ENCODE measurements around the gene FAM171A2. TPM values are rescaled to one million over a fixed set of nuclear protein-coding genes. Genes with fewer than 3 reads are reported as not detected.
"Not testable (repeated sequence)": the region's sequence is repeated elsewhere in the genome, so short reads cannot be mapped to it uniquely, and the experiment has no call there.

FAM171A2 gene
- total and polyA plus RNA-seq, 7 donors, result 0.06 to 0.23 (median 0.19) TPM

GRCh38 chr17:44348234-44348987 lies 15.2 kb downstream of the FAM171A2 start:
- no peak for DNase-seq

GRCh38 chr17:44347206-44348055 lies 16.2 kb downstream of the FAM171A2 start:
- not testable (repeated sequence) for H3K4me3 ChIP-seq; ATAC-seq; H3K27ac ChIP-seq; DNase-seq; H3K27me3 ChIP-seq (ENCODE audit: insufficient read depth in 3 of 3, low read length in 2 of 3); H3K4me1 ChIP-seq; H3K9me3 ChIP-seq
- 75 to 81% (median 79%) methylated on average over 18 of the region's 18 CpGs for WGBS, 3 donors
- intact Hi-C loops (cut with DNase I), result loop anchor here (5.0 kb wide), 3 partner anchors 135 to 205 kb away; partner anchors contain the start of gene HROB (in 1 of the 2)
- H3K36me3 ChIP-seq (ENCODE audit: insufficient read depth in 1 of 2, low read depth in 1 of 2), result peaks cover 0 to 37% of the 10 kb centered on the region in 2 donors

More at GRCh38 chr17:44348234-44348987, 15.2 kb downstream of the FAM171A2 start:
- Histone ChIP-seq H3K27me3 (ENCODE audit: insufficient read depth in 3 of 3, low read length in 2 of 3) (no peaks in the 10 kb centered on the region), H3K4me3 (no peak overlapping the region), H3K27ac (no peak overlapping the region), H3K4me1 (peaks cover 5% of the 10 kb centered on the region), H3K36me3 (ENCODE audit: insufficient read depth in 1 of 2, low read depth in 1 of 2) (peaks cover 0 to 42% of the 10 kb centered on the region in 2 donors), H3K9me3 (no peaks in the 10 kb centered on the region)
- ATAC-seq, result no peak
- TF ChIP-seq CTCF (IDR thresholded peaks at IDR 0.05), result no peak
- WGBS, 3 donors, result 80 to 81% (median 80%) methylated on average over 9 of the region's 9 CpGs
- intact Hi-C loops (cut with DNase I), result loop anchor here (5.0 kb wide), 3 partner anchors 136 to 206 kb away; partner anchors contain the start of gene HROB (in 1 of the 2)

DNA sequence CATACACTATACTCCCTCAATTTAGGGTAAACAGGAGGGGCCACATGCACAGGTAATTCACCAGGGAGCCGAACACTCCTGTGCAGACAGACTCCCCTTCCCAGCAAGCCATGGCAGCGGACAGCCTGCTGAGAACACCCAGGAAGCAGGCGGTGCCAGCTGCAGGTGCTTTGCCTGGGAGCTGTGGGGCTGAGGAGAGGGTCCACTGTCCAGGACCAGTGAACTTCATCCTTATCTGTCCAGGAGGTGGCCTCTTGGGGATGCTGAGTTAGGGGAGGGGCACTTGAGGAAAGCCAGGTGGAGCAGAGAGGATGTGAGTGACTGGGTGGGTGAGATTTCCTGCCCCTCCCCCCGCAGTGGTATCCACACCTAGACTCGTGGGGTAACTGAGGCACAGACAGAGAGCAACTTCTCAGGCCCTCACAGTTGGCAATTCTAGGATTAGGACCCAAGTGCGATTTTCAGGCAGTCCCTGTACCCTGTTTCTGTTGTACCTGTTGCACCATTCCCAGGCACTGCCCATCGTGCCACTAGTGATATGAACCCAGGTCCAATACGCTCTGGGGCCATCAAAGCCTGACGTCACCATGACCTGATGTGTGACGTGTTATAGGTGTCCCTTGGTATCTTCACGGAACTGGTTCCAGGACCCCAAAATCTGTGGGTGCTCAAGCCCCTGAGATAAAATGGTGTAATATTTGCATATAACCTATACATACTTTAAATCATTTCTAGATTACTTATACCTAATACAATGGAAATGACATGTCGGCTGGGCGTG lies 17.4 kb downstream of the FAM171A2 start:
- 74 to 78% (median 76%) methylated on average over 13 of the region's 13 CpGs for WGBS, 3 donors
- TF ChIP-seq CTCF (IDR thresholded peaks at IDR 0.05), result no peak
- intact Hi-C loops (cut with DNase I), result loop anchor here (5.0 kb wide), 3 partner anchors 134 to 204 kb away; partner anchors contain the start of gene HROB (in 1 of the 2)

DNA sequence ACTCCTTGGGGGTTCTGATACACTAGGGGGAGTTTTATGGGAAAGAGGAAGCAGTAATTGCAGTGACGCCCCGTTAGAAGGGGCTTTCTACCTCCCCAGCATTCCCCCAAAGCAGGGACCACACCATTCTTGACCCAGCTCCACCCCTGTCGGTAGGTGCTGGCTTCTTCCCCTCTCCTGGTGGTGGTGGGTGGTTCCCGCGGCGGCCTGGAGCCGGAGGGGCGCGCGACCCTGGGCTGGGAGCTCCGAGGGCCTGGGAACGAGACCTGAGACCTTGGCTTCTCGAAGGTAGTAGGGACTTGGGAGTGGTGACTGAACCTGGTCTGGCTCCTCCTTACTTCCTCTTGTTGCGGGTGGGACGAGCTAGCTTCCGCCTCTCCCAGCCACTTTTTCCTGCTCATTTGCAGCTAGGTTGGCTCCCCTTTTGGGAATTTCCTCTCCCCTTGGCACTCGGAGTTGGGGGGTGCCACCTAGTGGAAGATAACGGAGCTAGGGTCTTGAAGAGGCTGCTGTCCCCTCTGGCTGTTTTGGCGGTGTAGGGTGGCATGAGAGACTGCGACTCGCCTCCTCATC lies 18.1 kb downstream of the FAM171A2 start:
- peak overlapping the region; percentile 86 for H3K27ac ChIP-seq
- ATAC-seq (peak; percentile 38 to 75 (median 44)), DNase-seq (no peak)
- H3K4me1 ChIP-seq, result peaks cover 5% of the 10 kb centered on the region
- 2 to 5% (median 3%) methylated on average over 18 to 21 of the region's 21 CpGs for WGBS, 3 donors
- H3K9me3 ChIP-seq, result no peaks in the 10 kb centered on the region
- peak; percentile 32 for TF ChIP-seq CTCF (IDR thresholded peaks at IDR 0.05)
- H3K4me3 ChIP-seq, result peak overlapping the region; percentile 84
- H3K27me3 ChIP-seq (ENCODE audit: insufficient read depth in 3 of 3, low read length in 2 of 3), result no peaks in the 10 kb centered on the region
- peaks cover 0 to 18% of the 10 kb centered on the region in 2 donors for H3K36me3 ChIP-seq (ENCODE audit: insufficient read depth in 1 of 2, low read depth in 1 of 2)
- intact Hi-C loops (cut with DNase I), result loop anchor here (5.0 kb wide), 3 partner anchors 133 to 203 kb away; partner anchors contain the start of gene HROB (in 1 of the 2)

More for the DNA sequence above, 17.4 kb downstream of the FAM171A2 start:
- H3K9me3 ChIP-seq, result no peaks in the 10 kb centered on the region
- H3K36me3 ChIP-seq (ENCODE audit: insufficient read depth in 1 of 2, low read depth in 1 of 2), result peaks cover 0 to 25% of the 10 kb centered on the region in 2 donors
- peak overlapping the region; percentile 84 for H3K4me3 ChIP-seq
- DNase-seq (no peak), ATAC-seq (no peak)
- peak overlapping the region; percentile 86 for H3K27ac ChIP-seq
- no peaks in the 10 kb centered on the region for H3K27me3 ChIP-seq (ENCODE audit: insufficient read depth in 3 of 3, low read length in 2 of 3)
- peaks cover 5% of the 10 kb centered on the region for H3K4me1 ChIP-seq
